GOT3 (cell line): Measurements from ENCODE around the gene LSM6.

Experiments used
- DNase-seq: peaks from one replicate; lab custom pipeline; 2025; ENCODE audit warnings: mixed read lengths; lab: John Stamatoyannopoulos, UW

LSM6 gene

GRCh38 chr4:146186041-146186440, 10.5 kb downstream of the LSM6 start:
- no peak for DNase-seq

GRCh38 chr4:146186596-146186995, 11.1 kb downstream of the LSM6 start:
- DNase-seq: no peak

GRCh38 chr4:146190456-146190855, 14.9 kb downstream of the LSM6 start:
- no peak for DNase-seq

DNA sequence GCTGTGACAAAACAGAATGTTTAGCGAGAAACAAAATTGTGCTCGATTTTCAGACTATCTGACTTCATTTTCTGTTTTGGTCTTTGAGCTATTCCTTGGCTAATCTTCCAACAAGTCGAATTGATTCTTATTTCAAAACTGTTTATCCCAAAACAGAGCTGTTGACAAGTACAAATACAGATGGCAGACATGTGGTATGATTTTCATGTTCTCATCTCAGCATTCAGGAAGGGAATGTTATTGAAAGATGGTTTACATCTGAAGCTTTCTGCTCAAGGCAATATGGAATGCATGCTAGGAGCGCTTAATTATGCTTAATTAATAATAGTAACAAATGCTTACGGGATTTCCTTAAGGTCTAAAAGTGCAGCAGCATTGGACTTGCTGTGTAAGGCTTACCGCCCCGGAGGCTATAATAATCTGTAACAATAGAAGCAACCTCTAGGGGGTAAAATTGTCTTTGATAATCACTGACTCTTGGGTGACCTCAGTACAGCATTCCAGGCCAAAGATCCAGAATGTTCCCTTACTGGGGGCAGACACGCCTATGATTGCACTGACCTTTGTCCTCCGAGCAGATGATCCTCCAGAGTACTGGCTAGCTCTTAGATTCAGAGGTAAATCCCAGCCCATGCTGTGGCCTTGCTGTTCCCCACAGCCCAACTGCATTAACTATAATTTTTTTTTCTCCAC, 16.4 kb downstream of the LSM6 start:
- DNase-seq: no peak

- no peak for DNase-seq
These were observed 18.1 kb downstream of the LSM6 start for GRCh38 chr4:146193628-146194027.

DNA sequence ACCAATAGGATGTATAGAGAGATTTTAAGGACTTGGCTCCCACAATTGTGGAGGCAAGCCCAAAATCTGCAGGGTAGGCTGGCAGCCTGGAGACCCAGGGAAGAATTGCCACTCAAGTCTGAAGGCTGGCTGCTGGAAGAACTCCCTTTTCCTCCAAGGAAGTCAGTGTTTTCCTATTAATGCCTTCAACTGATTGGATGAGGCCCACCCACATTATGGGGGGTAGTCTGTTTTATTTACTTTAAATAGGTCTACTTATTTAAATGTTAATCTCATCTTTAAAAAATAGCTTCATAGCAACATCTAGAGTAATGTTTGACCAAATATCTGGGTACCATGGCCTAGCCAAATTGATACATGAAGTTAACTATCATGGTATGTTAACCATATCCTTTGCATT, 18.7 kb downstream of the LSM6 start:
- no peak for DNase-seq

GRCh38 chr4:146202665-146203064, 27.1 kb downstream of the LSM6 start:
- DNase-seq: no peak

DNA sequence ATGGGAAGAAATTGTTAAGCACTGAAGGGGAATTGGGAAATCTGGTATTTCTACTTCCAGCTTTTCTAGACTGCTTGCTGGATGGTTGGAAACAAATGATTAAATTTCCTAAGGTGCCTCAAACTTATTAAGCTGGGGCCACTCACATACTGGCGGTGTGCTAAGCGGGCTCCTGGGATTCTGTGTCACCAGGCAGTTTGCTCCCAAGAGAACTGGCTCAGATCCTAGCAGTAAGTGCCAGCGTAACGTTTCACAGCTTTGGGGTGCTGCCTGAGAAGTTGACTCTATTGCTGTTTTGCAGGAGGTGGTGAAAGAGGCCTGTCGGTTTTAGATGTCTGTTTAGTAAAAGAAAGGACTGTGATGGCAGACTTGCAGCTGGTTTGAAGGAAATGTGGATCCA, 31.9 kb downstream of the LSM6 start:
- DNase-seq: no peak

DNA sequence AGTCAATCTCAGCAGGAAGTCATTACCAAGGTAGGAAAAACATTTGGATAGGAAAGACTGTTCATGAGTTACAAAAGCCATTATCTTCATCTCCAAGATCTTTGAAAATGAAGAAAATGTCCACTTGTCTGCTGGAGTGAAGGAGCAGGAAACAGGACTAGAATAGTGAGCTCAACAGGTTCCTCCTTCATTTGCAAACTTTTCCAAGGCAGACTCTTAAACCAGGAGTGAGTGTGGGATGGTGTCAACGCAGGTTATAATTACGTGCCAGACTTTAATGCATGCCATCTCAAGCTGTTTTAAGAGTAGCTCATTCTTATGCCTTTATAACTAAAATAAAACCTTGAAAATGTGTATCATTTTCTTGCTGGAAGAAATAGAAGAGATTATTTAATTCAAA, 35.4 kb downstream of the LSM6 start:
- DNase-seq: no peak

DNA sequence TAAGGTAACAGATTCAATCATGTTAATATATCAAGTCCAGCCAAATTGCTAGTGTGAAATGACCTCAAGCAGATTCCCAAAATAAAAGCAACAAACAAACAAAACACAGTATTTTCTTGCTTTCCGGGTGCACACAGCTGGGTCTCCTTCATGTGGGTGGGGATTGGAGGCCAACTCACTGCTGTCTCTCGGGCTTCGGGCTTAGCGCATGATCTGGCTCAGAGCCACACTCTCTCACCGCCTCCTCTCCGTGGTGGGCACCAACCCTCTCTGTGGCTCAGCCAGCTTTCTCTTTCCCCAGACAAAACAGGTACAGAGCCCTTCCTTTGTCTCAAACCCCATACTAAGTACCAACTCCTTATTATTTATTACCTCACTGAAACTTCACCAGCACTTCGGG, 35.9 kb downstream of the LSM6 start:
- DNase-seq: no peak

- no peak for DNase-seq
These were observed 37.3 kb downstream of the LSM6 start for GRCh38 chr4:146212781-146213180.

GRCh38 chr4:146214238-146214637, 38.7 kb downstream of the LSM6 start, which contains the start of gene REELD1:
Gene REELD1, plus strand, starts transcription at chr4:146214538. Its CDS starts 2,415 bp downstream, at chr4:146216953.
- no peak for DNase-seq

DNA sequence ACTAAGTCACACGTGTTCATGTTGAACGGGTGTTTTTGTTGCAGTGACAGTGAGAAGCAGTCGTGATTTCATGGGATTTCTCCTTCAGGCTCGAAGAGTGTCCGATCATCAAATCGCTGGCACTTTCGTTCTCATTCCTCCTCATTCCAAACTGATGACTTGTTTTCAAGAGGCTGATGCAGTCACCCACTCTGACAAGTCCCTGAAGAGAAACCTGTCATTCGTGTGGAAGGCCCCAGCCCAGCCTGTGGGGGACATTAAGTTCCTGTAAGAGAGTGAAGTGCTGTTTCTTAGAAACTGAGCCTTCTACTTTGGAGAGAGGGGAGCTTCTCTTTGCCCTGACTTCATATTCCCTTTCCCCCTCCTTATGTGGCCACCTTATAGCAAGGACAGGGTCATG, 46.8 kb downstream of the LSM6 start:
- DNase-seq: no peak

DNA sequence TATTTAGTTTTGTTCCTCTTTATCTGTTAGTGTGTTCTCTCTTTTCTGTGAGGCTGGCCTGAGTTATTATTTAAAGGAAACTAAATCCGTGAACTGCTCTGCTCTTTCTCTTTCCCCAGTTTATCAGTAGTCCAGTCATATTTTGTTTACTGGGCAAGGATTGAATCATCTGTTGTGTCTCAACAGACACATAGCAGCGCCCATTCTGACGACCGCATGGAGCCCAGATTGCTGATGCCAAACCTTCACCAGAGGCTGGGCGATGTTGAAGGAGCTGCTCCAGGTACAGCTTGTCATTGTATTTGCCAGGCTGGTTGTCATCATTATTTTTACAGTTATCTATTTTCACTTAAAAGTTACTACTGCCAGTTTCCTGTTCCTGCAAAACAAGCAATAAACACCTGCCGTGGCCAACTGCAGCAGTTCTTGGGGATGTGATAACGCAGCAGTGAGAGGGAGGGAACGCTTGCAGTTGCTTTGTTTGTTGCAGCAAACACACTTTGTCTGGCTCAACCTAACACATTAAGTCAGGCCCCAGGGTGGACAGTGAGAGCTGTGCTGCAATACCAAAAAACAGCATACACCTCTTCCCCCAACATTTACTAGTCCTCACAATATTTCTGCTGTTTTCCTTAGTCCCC, 48.9 kb downstream of the LSM6 start:
- DNase-seq: no peak

DNA sequence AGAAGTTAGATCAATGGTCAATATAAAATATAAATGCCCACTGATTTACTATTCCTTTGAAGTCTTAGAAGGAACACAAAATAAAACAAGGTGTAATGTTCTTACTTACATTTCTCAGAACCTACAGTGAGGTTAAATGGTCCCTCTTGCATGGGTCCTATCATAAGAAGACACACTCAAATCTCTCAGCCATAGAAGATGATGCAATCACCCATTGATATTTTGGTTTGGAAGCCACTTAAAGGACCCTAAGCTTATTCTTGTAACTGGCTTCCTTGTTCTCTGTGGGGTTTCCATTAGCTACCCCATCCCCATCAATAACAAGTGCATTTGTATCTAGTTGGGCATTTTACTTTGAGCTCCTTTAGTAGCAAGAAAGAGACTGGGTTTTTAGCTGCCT, 53.9 kb downstream of the LSM6 start:
- no peak for DNase-seq

DNA sequence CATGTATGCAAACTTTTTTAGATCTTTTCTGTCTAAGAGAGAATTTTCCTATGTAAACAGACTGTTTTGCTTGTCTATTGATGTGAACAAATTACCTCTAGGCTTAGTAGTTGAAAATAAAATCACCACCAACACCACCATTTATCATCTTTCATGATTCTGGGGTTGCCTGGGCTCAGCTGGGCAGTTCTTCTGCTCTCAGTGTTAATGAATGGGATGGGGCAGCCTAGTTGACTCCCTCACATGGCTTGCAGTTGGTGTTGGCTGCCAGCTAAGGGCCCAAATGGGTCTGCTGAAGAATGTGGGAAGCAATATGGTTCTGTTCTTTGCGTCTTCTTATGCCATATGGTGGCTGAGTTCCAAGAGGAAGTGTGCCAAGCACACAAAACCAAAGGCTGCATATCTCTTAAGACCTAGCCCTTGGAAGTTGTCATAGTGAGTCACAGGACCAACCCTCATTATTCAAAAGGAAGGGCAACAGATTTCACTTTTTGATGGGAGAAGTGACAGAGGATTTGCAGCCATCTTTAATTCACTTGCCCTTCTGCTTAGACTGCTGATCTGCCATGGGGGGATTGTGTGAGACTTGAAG, 56.7 kb downstream of the LSM6 start:
- no peak for DNase-seq

DNA sequence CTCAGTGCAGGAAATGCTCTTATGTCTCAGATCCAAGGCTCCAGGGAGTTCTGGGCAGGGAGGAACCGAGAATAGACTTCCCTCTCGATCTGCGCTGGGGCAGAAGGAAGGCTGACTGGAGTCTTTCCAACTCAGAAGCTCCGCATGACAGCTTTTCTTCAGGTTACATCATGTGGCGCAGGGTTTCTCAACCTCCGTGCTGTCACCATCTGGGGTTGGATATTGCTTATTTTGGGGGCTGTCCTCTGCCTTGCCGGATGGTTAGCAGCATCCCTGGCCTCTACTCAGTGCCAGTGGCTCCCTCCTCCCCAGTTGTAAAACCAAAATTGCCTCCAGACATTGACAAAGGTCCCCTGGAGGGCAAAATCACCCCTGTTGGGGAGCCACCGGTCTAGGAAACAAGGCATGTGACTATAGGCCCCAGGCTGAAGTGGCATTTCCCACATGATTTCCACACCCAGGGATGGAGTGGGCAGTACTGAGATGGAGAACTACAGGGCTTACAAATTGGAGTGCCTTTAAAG, 60.2 kb downstream of the LSM6 start:
- no peak for DNase-seq

- no peak for DNase-seq
These were observed 60.7 kb downstream of the LSM6 start for GRCh38 chr4:146236216-146236615.

DNA sequence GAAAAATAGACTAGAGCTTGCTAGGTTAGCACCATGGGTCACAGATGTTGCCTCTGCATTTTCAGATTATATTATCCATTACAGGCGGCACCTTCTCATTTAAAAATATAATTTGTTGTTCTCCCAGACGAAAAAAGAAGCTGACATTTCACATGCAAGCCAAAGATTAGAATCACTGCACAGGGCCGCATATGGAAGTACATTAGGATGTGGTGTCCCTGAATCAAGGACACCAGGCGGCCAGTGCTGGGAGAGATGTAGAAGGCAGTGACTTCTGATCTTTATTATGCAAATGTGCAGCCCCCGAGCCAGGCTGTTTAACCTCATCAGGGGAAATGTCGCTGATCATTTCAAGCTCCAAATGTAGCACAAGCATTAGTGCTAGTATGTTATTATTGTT, 61.6 kb downstream of the LSM6 start:
- DNase-seq: no peak

- DNase-seq: no peak
These were observed 62.6 kb downstream of the LSM6 start for GRCh38 chr4:146238107-146238506.
